ENCODE results near the gene ARHGEF6.
A peak's percentile ranks its signal among the peaks of the same experiment; 100 is the strongest.

Gene ARHGEF6

DNA sequence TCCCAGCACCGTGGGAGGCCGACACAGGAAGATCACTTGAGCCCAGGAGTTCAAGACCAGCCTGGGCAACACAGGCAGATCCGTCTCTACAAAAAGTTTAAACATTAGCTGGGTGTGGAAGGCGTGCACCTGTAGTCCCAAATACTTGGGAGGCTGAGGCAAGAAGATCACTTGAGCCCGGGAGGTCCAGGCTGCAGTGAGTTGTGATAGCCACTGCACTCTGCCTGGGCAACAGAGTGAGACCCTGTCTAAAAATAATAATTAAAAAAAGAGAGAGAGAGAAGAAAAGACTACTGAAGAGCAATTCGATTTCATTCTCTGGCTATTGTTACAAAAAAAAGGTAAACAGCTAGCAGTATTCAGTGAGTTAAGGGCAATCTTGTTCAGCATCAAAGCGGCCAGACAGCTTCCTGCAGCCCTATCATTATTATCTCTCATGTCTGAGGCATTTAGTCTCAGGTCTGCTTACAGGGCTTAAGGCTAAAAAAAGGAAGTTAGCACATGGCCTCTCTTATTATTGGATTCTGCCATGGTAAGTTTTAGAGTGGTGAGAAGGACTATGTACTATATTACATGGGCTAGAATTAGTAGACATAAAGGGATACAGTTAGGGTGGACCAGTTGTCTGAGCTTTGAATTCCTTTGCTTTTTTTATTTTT, 37.9 kb downstream of the ARHGEF6 start:
- DNase-seq, result peak; percentile 47

- DNase-seq, result no peak
Measured at GRCh38 chrX:136738049-136738729, 42.5 kb downstream of the ARHGEF6 start.

- DNase-seq, result no peak
Measured at GRCh38 chrX:136736690-136737089, 44.0 kb downstream of the ARHGEF6 start.

DNA sequence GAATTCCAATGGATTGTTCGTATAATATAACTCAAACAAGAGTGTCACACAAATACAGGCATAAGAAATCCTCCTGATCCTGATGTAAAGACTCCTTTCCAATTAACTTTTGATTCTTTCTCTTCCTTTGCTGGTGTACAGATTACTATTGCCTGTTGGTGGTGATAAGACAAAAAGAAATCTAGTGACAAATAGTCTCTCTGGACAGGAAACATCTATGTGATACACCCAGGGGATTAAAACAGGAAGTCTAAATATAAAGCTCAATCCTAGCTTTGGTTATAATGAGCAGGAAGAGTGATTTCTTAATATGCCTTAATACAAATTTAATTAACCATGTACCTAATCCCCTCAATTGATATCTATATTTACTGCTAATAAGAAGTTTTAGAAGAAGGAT, 45.1 kb downstream of the ARHGEF6 start:
- DNase-seq, result no peak

GRCh38 chrX:136733613-136734012, 47.1 kb downstream of the ARHGEF6 start:
- no peak for DNase-seq

- DNase-seq, result no peak
Measured at GRCh38 chrX:136731798-136732197, 48.9 kb downstream of the ARHGEF6 start.

- DNase-seq, result no peak
Measured at GRCh38 chrX:136731207-136731782, 49.4 kb downstream of the ARHGEF6 start.

GRCh38 chrX:136728393-136728792, 52.3 kb downstream of the ARHGEF6 start:
- no peak for DNase-seq

DNA sequence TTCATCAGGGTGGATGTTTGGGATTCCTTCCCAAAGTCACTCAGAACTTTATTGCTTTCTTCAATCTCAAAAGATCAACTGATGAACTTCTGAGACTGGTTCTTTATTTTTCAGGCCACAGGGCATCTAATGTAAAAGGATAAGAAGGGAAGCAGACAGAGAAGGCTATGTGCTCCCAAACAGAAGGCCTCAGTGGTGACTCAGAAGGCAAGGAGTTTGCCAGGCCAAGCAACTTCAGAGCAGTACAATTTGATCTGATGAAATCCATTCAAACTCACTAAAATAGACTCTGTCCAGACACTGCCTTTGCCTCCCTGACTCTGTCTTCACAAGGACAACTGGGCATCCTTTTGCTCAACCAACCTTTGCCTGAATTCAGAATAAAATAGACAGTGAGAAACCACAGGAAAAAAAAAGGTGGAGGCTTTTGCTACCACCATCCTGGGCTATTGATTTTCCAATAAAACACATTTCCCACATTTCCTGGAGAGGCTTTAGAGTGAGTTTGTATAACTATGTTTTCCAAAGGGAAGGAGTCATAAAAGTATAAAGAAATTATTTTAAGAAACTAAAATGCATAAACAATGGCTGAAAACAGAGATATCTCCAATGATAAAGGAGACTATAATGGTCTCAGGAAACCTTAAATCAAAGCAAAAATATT, 55.2 kb downstream of the ARHGEF6 start:
- no peak for DNase-seq

GRCh38 chrX:136718091-136718490, 62.6 kb downstream of the ARHGEF6 start:
- no peak for DNase-seq

GRCh38 chrX:136714626-136715599, 65.8 kb downstream of the ARHGEF6 start:
- no peak for DNase-seq

DNA sequence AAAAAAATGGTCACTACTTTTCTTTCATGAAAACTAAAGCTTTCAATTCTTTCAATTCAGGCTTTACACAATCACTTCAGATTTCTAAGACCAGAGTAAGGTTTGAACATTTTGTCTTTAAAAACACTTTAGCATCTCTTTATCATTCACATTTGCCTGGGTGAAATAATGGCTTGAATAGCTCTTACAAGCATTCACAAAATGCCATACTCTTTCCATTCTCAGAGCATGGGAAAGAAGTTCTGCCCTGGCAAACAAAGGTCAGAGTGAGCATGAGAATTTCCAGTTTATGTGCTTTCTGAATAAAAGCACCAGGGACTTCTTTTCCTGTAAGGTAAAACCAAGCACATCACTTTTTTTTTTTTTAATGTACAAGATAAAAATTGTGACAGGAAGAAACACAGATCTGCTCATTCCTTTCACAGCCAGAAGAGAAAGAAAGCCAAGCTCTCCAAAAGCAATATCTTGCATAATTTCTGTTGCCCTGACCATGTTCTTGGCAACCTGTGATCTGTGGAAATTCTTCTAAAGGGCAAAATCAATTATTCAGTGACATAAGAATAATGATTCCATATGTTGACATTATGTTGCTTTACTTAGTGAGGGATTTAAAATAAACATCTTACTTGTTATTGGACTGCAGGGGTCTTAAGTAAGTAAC, 68.0 kb downstream of the ARHGEF6 start:
- no peak for DNase-seq

- peak; percentile 48 for DNase-seq
Measured at GRCh38 chrX:136711147-136711546, 69.6 kb downstream of the ARHGEF6 start.

DNA sequence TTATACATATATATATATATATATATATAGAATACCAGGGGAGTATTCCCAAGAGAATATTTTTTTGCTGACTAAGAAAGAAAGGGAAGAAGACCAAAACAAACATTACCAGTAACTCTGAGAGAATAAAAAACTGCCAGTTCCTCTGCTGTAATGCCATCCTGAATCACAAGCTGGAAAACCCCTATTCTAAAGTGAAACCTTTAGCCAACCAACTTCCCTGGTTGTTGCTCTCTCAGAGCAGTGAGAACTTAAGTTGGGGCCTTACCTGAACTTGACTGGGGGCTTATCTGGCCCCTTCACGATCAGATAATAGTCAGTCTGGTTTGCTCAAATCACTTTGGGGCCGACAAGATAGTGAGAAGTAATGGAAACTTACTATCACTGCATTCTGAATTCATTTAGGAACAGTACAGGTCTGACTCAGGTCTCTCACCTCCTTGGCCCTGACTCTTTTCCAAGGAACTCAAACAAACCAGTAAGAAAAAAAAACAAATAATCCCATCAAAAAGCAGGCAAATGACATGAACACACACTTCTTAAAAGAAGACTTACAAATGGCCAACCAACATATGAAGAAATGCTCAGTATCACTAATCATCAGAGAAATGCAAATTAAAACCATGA, 70.3 kb downstream of the ARHGEF6 start:
- no peak for DNase-seq

- peak; percentile 45 for DNase-seq
Measured at GRCh38 chrX:136708348-136708747, 72.4 kb downstream of the ARHGEF6 start.

GRCh38 chrX:136697156-136697555, 83.6 kb downstream of the ARHGEF6 start:
- DNase-seq, result no peak

DNA sequence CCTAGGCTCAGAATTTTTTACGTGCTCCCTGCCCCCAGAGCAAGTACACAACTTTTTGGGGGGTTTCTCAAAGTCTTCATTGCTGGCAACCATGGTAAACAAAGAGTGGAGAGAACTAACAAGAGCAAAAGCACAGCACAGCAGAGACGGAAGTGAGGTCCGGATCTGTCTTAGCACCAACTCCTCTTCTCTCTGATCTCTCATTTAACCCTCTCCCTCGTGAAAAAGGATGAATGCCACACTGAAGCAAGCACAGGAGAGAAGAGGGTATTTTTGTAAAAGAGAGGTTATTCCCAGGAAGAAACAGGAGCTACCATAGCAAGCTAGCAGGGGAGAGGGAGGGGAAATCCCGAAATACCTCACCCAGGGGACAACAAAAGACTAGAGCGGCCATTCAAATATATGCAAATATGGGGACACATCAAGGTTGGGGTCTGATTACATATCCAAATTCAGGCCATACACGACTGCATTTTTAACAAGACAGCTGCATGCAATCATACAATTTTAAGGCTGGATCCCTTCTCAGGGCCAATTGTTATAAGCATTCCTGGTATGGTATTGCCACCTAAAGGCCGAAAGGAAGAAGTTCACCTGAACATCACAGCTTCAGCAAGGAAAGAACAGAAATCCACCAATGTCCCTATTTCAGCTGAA, 86.2 kb downstream of the ARHGEF6 start:
- peak; percentile 73 for DNase-seq

GRCh38 chrX:136692271-136692670, 88.5 kb downstream of the ARHGEF6 start:
- no peak for DNase-seq

DNA sequence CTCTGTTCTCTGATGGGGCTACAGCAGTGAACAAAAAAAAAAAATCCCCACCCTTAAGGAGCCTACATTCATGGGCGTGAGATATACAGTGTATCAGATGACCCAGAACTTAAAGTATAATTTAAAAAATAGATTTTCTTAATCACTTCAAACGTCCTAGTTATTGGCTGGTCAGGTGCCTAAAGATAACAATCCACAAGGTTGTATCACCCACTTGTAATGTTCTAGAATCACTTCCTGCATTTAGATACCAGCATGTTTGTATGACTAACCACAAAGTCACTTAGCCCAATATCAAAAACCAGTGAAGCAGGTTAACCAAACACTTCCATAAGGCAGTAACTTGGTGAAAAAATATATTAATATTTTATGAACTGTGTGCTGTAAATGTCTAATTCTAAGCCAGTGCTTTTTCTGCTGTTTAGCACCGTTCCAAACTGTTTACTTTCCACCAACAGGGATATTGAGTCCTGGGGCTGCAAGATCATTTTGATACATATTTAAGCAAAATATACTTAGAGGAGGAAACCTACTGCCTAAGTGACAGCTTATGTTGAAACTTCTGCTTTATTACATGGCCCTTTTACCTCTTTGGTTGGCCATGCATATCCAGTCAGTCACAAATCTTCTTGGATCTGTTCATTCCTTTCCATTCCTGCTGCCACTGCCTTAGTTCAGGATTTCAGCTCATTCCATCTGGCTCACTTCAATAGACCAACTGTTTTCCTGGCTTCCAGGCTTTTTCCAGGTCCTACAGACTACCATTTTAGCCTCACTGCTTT, 89.5 kb downstream of the ARHGEF6 start:
- DNase-seq, result peak; percentile 36

- DNase-seq, result no peak
Measured at GRCh38 chrX:136689436-136689835, 91.3 kb downstream of the ARHGEF6 start.

Data from NCI-H82 (cell line).